Cortex of kidney (tissue), 1 donor: ENCODE data around the gene SCAF8.

Experiments
- DNase-seq: peaks from one replicate; lab custom pipeline; 2025; lab: John Stamatoyannopoulos, UW

Gene SCAF8

GRCh38 chr6:154839546-154839945 lies 106.3 kb downstream of the SCAF8 start:
- DNase-seq, result no peak

- no peak for DNase-seq
Observed at GRCh38 chr6:154840363-154840762, 107.1 kb downstream of the SCAF8 start.

- no peak for DNase-seq
Observed at GRCh38 chr6:154841109-154841508, 107.9 kb downstream of the SCAF8 start.

GRCh38 chr6:154842833-154843232 lies 109.6 kb downstream of the SCAF8 start:
- DNase-seq, result no peak

GRCh38 chr6:154847318-154847717 lies 114.1 kb downstream of the SCAF8 start:
- no peak for DNase-seq

GRCh38 chr6:154848580-154848979 lies 115.4 kb downstream of the SCAF8 start:
- no peak for DNase-seq

GRCh38 chr6:154849475-154849874 lies 116.3 kb downstream of the SCAF8 start:
- no peak for DNase-seq

- no peak for DNase-seq
Observed at GRCh38 chr6:154852687-154853086, 119.5 kb downstream of the SCAF8 start.

GRCh38 chr6:154857529-154857928 lies 124.3 kb downstream of the SCAF8 start:
- DNase-seq, result no peak

- DNase-seq, result no peak
Observed at GRCh38 chr6:154861825-154862224, 128.6 kb downstream of the SCAF8 start.

- DNase-seq, result no peak
Observed at GRCh38 chr6:154862536-154862935, 129.3 kb downstream of the SCAF8 start.

- no peak for DNase-seq
Observed at GRCh38 chr6:154864066-154864430, 130.8 kb downstream of the SCAF8 start.

- no peak for DNase-seq
Observed at GRCh38 chr6:154865291-154865690, 132.1 kb downstream of the SCAF8 start.

- DNase-seq, result no peak
Observed at GRCh38 chr6:154868143-154868594, 135.0 kb downstream of the SCAF8 start.

GRCh38 chr6:154872542-154873114 lies 139.4 kb downstream of the SCAF8 start:
- no peak for DNase-seq

- DNase-seq, result no peak
Observed at GRCh38 chr6:154873546-154873945, 140.3 kb downstream of the SCAF8 start.

- no peak for DNase-seq
Observed at GRCh38 chr6:154874773-154875592, 141.8 kb downstream of the SCAF8 start.

GRCh38 chr6:154876486-154877280 lies 143.5 kb downstream of the SCAF8 start:
- DNase-seq, result no peak

GRCh38 chr6:154878871-154879491 lies 145.8 kb downstream of the SCAF8 start:
- DNase-seq, result no peak

- no peak for DNase-seq
Observed at GRCh38 chr6:154882107-154882506, 148.9 kb downstream of the SCAF8 start.
